ENCODE data around the gene NLN.

The NLN gene

GRCh38 chr5:65876970-65877369 lies 155.0 kb downstream of the NLN start:
- Histone ChIP-seq H3K27me3 (ENCODE audit: low read depth, low read length) (no peaks in the 10 kb centered on the region), H3K4me1 (ENCODE audit: control insufficient read depth in 1 of 2, insufficient read depth in 2 of 2, low read length in 2 of 2) (no peaks in the 10 kb centered on the region), H3K27ac (ENCODE audit: low read length) (no peak overlapping the region), H3K9me3 (ENCODE audit: control insufficient read depth in 1 of 2, low read length in 2 of 2) (peaks cover 0 to 3% of the 10 kb centered on the region in 2 donors), H3K4me3 (ENCODE audit: low read depth in 1 of 2, low read length in 2 of 2) (no peak overlapping the region), H3K36me3 (ENCODE audit: control insufficient read depth in 1 of 2, insufficient read depth in 2 of 2, low read length in 2 of 2) (no peaks in the 10 kb centered on the region)

Data from muscle layer of duodenum (tissue), 2 donors.